ENCODE data around the gene CARMIL3.
"Not testable (repeated sequence)": the region's sequence is repeated elsewhere in the genome, so short reads cannot be mapped to it uniquely, and the experiment has no call there.

The CARMIL3 gene

DNA sequence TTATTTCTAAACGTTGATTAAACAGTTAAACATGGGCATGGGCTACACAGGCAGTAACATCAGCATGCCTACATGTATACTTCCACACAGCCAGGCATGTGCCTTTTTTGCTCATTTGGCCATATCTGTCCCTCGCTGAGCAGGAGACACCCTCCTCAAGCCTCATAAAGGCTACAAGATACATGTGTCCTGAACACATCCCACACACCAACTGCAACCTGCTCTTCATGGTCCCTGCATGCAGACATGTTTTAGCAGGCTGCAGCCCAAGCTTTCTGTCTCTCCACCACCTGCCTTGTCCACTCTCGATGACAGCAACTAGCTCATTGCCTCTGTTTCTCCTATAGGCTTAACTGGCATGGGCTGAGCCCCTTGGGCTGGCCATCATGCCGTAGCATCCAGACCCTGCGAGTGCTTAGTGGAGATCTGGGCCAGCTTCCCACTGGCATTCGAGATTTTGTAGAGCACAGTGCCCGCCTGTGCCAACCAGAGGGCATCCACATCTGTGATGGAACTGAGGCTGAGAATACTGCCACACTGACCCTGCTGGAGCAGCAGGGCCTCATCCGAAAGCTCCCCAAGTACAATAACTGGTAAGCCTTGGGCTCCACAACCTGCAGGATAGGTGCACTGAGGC is 44.9 kb downstream of the CARMIL3 start:
- DNase-seq (ENCODE audit: low read depth), result no peak

DNA sequence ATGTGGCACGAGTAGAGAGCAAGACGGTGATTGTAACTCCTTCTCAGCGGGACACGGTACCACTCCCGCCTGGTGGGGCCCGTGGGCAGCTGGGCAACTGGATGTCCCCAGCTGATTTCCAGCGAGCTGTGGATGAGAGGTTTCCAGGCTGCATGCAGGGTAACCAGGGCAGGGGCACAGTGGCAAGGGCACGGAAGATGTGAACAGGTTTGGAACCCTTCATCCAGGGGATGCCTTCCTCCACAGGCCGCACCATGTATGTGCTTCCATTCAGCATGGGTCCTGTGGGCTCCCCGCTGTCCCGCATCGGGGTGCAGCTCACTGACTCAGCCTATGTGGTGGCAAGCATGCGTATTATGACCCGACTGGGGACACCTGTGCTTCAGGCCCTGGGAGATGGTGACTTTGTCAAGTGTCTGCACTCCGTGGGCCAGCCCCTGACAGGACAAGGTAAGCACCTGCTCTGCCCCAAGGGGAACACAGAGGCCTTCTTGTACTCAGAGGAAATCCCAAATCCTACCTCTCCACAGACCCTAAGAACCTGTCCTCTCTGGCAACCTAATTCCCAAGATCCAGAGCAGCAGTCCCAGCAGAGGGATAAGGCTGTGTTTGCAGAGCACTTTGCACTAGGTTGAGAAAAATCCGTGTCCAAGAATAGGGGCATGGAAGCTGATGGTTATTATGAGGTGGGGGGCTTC is 46.6 kb downstream of the CARMIL3 start:
- DNase-seq (ENCODE audit: low read depth), result no peak

DNA sequence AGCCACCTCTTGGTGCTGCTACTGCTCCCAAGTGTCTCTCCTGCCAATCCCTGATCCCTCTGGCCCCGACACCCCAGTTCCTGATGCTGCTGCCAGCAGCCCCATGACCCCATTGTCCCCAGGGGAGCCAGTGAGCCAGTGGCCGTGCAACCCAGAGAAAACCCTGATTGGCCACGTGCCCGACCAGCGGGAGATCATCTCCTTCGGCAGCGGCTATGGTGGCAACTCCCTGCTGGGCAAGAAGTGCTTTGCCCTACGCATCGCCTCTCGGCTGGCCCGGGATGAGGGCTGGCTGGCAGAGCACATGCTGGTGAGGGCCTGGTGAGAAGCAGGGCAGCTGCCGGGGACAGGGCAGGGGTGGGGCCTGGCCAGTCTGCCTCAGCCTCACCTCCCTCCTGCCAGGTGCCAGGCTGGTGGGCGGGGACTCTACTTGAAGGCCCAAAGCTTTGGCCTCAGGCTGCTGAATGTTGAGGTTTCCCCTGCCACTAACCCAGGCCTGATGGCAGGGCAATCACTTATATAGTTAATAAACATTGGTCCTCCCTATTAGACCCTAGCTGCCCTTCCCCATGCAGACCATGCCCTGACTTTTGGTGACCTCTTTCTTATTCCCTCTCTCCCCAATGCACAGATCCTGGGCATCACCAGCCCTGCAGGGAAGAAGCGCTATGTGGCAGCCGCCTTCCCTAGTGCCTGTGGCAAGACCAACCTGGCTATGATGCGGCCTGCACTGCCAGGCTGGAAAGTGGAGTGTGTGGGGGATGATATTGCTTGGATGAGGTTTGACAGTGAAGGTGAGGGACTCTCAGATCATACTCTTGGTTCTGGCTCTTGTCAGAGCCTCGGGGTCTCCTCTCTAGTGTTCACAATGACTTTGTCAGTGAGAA is 47.4 kb downstream of the CARMIL3 start:
- DNase-seq (ENCODE audit: low read depth), result no peak

- no peak for DNase-seq (ENCODE audit: low read depth)
Observed at GRCh38 chr14:24100197-24100981, 48.6 kb downstream of the CARMIL3 start.

DNA sequence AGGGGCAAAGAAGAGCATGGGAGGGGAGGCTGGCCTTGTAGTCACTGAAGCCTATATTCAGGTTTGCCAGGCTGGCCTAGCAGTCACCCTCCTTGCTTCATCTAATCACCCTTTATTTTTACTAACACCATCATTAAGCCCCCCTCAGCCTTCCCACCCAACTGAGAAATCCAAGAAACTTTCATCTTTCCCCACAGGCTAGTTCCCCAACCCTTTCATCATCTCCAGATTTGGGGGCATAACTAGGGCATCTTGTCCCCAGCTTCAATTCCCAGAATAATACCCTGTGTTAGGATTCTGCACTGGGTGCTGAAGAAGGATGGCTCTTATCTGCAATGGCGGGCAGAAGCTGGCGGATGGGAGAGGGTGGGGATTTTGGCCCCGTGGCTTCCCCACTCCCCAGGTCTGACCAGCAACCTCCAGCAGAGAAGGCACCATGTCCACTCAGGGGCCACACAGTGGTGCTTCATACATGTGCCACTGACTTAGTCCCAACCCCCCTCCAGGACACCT is 49.2 kb downstream of the CARMIL3 start:
- no peak for DNase-seq (ENCODE audit: low read depth)

DNA sequence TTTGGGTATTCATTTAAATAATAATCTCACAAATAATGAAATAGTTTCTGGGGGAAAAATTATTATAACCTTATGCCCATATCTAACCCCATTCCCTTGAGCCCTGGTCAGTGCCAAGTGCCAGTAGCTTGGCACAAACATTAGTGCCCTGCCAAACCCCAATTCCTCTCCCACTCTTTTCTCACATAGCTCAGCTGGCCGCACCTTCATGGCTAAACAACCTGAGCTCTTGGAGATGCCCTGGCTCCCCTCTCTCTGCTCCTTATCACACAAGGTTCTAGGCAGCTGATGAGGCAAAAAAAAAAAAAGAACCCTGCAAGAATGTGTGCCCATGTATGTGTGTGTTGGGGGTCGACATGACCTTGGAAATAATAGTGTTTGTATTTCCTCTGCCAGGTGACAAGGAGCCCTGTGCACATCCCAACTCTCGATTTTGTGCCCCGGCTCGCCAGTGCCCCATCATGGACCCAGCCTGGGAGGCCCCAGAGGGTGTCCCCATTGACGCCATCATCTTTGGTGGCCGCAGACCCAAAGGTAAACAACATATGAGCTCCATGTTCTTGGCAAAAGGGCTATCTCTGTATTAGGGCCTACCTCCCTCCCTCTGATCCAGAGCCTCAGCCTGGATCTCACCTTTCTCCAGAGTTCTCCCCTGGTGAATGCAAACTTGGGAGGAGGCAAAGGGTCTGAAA is 50.7 kb downstream of the CARMIL3 start:
- DNase-seq (ENCODE audit: low read depth), result no peak

GRCh38 chr14:24103451-24103850 is 51.6 kb downstream of the CARMIL3 start:
- no peak for DNase-seq (ENCODE audit: low read depth)

DNA sequence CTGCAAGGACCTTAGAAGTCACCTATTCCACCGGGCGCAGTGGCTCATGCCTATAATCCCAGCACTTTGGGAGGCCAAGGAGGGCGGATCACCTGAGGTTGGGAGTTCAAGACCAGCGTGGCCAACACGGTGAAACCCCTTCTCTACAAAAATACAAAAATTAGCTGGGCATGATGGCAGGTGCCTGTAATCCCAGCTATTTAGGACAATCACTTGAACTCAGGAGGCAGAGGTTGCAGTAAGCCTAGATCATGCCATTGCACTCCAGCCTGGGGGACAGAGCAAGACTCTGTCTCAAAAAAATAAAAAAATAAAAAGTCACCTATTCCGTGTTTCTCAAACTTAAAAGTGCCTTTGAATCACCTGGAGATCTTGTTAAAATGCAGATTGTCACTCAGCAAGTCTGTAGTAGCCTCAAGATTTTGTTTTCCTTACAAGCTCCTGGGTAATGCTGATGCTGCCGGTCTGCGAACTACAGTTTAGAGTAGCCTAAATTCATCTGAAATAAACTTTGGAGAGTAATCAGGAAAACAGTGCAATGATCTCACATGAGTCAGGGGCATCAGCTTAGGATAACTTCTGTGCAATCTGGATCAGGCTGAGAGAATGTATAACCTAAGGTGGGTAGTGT is 53.9 kb downstream of the CARMIL3 start:
- DNase-seq (ENCODE audit: low read depth), result not testable (repeated sequence)

DNA sequence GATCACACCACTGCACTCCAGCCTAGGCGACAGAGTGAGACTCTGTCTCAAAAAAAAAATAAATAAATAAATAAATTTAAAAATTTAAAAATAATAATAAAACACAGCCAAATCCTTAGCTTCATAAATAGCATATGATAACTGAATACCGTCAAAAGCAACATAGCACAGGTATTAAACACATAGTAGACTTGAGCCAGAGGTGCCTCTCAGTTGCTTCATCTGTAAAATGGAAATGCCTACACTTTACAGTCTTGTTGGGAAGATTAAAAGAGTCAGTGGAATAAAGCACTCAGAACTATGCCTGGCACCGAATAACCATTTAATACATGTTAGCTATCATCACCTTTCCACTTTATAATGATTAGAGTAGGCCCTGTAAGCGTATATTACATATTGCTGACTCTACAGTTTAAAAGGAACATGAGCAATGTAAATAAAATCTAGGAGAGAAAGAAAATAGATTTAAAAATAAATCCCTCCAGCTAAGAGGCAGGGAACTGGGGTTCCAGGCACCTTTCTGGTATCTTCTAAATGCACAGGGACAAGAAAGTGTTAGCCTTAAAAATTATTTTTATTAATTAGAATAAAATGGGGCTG is 55.0 kb downstream of the CARMIL3 start:
- no peak for DNase-seq (ENCODE audit: low read depth)

DNA sequence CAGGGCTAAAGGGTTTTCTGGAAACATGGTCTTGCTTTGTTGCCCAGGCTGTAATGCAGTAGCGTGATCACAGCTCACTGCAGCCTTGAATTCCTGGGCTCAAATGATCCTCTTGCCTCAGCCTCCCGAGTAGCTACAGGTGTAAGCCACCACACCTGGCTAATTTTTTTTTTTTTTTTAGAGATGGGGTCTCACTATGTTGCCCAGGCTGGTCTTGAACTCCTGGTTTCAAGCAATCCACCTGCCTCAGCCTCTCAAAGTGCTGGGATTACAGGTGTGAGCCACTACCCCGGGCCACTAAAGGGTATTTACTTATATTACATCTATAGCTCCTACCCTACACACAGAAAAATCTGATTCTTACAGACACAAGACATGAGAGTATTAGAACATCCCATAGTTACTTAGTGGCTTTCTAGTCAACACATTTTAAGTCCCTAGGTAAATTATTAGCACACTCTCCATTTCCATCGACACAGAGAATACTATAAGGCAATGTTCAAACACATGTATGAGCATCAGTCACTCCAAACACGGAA is 56.6 kb downstream of the CARMIL3 start:
- DNase-seq (ENCODE audit: low read depth), result no peak

DNA sequence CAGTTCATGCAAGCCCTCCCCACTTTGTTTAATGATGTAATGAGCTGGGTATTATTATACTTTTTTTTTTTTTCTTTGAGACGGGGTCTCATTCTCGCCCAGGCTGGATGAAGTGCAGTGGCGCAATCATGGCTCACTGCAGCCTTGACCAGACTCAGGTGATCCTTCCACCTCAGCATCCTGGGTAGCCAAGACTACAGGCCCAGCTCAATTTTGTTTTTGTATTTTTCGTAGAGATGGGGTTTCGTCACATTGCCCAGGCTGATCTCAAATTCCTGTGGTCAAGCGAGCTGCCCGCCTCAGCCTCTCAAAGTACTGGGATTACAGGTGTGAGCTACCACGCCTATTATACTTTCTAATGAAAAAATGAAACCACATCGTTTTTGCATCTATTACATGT is 58.3 kb downstream of the CARMIL3 start:
- DNase-seq (ENCODE audit: low read depth), result no peak

DNA sequence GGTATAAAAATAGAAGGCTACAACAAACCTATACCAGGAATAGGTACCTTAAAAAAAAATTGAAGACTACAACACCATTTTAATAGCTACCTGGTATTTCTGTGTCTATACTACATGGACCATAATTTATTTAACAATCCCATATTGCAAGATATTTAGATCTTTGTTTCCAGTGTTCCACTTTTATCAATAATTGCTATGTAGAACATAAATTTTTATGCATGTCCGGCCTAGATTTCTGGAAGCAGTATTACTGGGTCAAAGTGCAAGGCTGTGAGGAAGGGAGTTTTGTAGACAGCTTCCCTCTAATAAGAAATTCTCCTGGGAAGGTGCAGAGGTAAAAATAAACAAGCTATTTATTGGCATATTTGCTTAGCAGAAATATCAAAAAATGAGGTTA is 58.7 kb downstream of the CARMIL3 start:
- no peak for DNase-seq (ENCODE audit: low read depth)

DNA sequence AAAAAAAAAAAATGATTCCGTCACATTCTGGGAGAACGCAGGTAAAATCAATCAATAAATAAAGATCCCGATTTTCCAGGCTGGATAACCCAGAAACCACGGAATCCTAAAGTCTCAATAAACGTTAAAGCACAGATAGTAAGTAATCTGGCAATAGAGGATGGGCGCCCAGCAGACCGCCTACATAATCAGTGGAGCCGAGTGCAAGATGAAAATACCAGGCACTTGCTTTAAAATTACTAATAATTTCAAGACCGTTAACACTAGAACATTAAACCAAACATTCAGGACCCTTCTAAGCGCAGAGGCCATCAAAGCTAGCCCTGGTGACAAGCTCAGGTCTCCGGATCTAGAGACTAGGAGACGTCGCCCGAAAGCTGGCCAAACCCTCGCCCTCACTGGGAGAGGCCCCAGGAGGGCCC is 61.6 kb downstream of the CARMIL3 start:
- no peak for DNase-seq (ENCODE audit: low read depth)

DNA sequence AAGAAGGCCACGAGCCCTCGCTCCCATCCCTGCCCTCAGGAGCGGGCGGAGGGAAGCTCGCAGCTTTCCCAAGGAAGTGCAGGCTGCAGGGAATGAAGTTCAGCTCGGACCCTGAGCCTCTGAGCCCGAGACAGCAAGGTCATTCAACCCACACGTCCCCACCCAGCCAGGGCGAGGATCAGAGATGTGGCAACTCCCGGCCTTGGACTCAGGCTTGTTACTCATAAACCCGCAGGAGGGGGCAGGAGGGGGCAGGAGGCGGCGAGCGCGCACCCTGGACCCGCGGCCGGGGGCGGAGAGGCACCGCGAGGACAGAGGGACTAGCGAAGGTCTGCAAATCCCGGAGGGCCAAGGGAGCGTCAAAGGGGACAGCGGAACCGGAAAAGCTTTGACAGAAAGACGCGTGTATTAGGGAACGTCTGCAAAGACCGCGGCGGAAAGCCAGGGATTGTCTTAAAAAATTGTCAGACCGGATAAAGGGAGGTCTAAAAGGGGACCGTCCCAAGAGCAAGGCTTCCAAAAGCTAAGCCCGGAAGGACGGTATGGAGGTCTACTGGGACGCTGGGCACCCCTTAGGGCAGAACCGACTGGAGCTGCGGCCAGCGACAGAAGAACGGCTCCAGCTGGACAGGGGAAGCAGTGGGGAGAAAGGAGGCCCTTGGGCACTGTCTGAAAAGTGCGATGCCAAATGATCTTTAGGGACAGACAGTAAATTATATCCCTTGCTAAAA is 62.2 kb downstream of the CARMIL3 start:
- peak; percentile 71 for DNase-seq (ENCODE audit: low read depth)

- peak; percentile 99 for DNase-seq (ENCODE audit: low read depth)
Observed at GRCh38 chr14:24114532-24115421, 63.0 kb downstream of the CARMIL3 start, which contains the start of the genes DCAF11 and NRL. DCAF11 (plus strand) TSS chr14:24114777; CDS start chr14:24115595, 818 bp downstream. NRL (minus strand) TSS chr14:24114949; CDS start chr14:24082848, 32,101 bp downstream.

DNA sequence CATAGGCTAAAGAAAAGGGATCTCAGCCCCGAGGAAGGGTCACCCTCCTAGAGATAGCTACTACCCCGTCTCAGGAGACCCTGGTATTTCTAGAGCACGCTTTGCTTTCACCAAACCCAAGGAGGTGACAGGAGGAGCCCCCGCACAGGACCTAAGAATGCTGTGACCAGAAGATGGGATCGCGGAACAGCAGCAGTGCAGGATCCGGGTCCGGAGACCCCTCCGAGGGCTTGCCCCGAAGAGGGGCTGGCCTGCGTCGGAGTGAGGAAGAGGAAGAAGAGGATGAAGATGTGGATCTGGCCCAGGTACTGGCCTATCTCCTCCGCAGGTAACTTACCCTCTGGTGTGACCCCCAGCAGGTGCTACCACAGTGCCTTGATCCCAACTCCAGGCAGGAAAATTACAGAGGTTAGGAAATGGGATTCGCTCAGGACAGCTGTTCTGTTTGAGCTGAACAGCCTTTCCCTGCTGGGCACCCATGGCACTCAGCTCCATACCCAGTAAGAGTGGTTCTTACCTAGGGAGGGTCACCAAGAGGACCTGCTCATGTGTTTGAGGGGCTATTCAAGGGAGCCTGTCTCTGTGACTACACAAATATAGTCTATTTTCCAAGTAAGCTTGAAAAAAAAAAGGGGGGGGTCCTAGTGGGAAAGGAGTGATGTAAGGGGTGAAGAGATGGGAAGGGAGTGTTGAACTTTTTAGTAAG is 63.8 kb downstream of the CARMIL3 start:
- no peak for DNase-seq (ENCODE audit: low read depth)

DNA sequence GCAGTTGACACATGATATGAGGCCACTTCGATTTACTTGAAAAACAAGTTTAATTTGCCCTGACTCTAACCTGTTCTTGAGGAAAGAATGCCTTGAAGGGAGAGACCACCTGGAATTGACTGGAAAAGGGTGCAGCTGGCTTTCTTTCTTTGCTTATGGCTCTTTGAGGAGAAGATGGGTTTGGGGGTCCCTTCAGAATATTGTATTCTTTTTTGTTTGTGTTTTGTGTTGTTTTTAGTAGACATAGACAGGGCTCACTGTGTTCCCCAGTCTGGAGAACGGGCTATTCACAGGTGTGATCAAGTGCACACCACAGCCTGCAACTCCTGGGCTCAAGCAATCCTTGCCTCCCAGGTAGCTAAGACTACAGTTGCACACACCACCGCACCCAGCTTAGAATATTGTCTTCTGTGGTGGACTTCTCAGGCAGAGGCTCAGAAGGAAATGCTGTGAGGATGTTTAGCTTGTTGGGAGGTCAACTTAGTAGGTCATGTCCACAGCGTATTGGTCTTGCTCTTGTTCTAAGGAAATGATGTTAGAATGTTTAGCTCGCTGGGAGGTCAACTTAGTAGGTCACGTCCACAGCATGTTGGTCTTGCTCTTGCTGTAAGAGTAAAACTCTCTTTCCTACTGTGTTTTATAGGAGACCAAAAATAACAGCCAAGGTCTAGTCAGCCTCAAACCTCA is 64.5 kb downstream of the CARMIL3 start:
- no peak for DNase-seq (ENCODE audit: low read depth)

Data from GM04504 (cell line).